Astrocyte of the cerebellum (primary cell): ENCODE data around the gene OR5K3.

Experiments
- DNase-seq: peaks from one replicate; pipeline ENCODE4 v3.0.0-alpha.2; 2011; ENCODE audit warnings: low read depth
- H3K4me3 ChIP-seq: 2 replicates; pipeline ENCODE4 v1.5.1; 2011; ENCODE audit warnings: mild to moderate bottlenecking, low read depth, low read length, moderate library complexity
- in situ Hi-C: cut with HindIII; loops from 2 replicates; pipeline ENCODE4 v1.10.0; 2017; ENCODE audit warnings: low sequenced_read_pairs
- TF ChIP-seq, protein P1 (sequence below): IDR thresholded peaks from 2 replicates; pipeline ENCODE4 v1.5.1; 2012; ENCODE audit warnings: low read length, low read depth, moderate library complexity, mild to moderate bottlenecking; ENCODE audit errors: missing control alignments

OR5K3 gene

DNA sequence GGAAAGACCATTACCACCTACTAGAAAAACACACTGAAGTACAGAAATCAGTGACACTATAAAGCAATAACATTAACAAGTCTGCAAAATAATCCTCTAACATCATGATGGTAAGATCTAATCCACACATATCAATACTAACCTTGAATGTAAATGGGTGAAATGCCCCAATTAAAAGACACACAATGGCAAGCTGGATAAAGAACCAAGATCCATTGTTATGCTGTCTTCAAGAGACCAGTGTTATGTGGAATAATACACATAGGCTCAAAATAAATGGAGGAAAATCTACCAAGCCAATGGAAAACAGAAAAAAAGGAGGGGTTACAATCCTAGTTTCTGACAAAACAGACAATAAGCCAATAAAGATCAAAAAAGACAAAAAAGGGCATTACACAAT, 13.5 kb downstream of the OR5K3 start:
- no peak overlapping the region for H3K4me3 ChIP-seq
- no peak for DNase-seq
- TF ChIP-seq, protein P1, sequence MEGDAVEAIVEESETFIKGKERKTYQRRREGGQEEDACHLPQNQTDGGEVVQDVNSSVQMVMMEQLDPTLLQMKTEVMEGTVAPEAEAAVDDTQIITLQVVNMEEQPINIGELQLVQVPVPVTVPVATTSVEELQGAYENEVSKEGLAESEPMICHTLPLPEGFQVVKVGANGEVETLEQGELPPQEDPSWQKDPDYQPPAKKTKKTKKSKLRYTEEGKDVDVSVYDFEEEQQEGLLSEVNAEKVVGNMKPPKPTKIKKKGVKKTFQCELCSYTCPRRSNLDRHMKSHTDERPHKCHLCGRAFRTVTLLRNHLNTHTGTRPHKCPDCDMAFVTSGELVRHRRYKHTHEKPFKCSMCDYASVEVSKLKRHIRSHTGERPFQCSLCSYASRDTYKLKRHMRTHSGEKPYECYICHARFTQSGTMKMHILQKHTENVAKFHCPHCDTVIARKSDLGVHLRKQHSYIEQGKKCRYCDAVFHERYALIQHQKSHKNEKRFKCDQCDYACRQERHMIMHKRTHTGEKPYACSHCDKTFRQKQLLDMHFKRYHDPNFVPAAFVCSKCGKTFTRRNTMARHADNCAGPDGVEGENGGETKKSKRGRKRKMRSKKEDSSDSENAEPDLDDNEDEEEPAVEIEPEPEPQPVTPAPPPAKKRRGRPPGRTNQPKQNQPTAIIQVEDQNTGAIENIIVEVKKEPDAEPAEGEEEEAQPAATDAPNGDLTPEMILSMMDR: no peak
- in situ Hi-C loops: no loop called here

DNA sequence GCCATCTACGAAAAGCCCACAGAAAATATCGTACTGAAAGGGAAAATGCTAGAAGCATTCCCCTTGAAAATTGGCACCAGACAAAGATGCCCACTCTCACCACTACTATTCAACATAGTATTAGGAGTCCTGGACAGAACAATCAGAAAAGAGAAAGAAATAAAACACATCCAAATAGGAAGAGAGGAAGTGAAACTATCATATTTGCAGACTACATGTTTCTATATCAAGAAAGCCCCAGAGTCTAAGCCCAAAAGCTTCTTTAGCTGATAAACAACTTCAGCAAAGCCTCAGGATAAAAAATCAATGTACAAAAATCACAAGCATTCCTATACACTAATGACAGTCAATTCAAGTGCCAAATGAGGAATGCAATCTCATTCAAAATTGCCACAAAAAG, 15.6 kb downstream of the OR5K3 start:
- H3K4me3 ChIP-seq: no peak overlapping the region
- DNase-seq: no peak
- TF ChIP-seq, protein P1: no peak
- in situ Hi-C loops: no loop called here

DNA sequence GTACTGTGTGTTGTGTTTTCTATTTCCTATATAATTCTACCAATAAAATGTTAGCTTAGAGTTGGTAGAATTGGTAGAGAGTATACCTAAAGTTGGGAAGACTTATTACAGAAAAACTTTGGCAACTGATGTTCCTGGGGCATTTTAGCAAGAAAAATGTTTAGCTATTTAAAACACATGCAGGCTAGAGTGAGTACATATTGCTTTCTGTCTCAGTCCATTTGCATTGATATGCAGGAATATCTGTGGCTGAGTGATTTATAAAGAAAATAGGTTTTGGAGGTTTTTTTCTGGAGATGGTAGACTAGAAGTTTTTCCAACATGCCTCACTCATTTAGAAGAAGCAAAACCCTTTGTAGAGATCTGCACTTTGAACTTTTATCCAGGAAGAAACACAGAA, 42.1 kb downstream of the OR5K3 start:
- in situ Hi-C loops: no loop called here
- H3K4me3 ChIP-seq: no peak overlapping the region
- no peak for DNase-seq
- TF ChIP-seq, protein P1: no peak

DNA sequence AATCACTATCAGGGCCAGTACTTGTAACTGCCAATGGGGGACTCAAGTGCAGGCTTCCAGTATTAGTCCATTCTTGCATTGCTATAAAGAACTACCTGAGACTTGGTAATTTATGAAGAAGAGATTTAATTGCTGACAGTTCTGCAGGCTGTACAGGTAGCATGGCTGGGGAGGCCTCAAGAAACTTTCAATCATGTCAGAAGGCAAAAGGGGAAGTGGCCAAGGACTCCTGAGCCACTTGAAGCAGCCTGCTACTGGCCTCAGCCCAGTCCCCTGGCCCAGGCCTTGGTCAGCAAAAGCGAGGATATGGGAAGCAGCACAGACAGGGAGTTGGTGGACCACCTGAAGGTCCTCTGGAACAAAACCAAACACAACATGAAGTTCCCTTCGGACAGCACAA, 43.3 kb downstream of the OR5K3 start:
- TF ChIP-seq, protein P1: no peak
- in situ Hi-C loops: no loop called here

DNA sequence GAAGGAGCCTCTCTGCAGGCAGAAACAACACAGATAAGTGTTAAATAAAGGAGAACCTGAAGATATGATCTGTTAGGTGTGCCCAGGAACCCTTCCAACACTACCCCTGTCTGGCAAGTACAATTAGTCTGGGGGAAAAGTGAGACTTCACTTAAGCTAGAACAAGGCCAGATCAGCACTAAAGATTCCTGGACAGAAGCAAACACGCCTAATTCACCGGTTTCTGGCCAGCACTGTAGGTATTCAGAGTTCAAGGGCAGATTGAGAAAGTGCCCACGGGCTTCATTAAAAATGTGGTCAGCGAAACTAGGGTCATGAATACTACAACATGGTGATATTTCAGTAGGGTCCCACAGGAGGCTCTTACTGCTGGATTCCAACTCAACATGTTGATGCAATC, 43.9 kb downstream of the OR5K3 start:
- TF ChIP-seq, protein P1: no peak
- no peak for DNase-seq
- H3K4me3 ChIP-seq: no peak overlapping the region
- in situ Hi-C loops: no loop called here

More for the DNA sequence above, 43.3 kb downstream of the OR5K3 start:
- no peak for DNase-seq
- no peak overlapping the region for H3K4me3 ChIP-seq

DNA sequence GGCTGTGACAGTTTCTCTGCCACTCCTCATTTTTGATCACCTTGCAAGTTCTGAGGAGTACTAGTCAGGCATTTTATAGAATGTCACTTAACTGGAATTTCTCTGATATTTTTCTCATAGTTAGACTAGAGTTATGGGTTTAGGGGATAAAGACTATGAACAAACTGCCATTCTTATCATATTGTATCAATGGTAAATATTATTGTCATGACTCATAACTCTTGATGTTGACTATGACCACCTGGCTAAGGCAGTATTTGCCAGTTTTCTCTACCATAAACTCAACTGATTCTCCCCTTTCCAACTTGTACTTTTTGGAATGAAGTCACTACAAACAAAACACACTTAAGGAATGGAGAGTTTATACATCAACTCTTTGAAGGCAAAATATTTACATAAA, 49.8 kb downstream of the OR5K3 start:
- in situ Hi-C loops: no loop called here

More for the DNA sequence above, 49.8 kb downstream of the OR5K3 start:
- H3K4me3 ChIP-seq: no peak overlapping the region
- TF ChIP-seq, protein P1: no peak
- no peak for DNase-seq
